ENCODE results near the gene CCDC102A.
"Not testable (repeated sequence)": the region's sequence is repeated elsewhere in the genome, so short reads cannot be mapped to it uniquely, and the experiment has no call there.

CCDC102A gene

GRCh38 chr16:57500578-57501111 lies 35.7 kb downstream of the CCDC102A start:
- no peak for DNase-seq (ENCODE audit: low spot score)

- not testable (repeated sequence) for DNase-seq (ENCODE audit: low spot score)
Measured at GRCh38 chr16:57499941-57500340, 36.4 kb downstream of the CCDC102A start.

DNA sequence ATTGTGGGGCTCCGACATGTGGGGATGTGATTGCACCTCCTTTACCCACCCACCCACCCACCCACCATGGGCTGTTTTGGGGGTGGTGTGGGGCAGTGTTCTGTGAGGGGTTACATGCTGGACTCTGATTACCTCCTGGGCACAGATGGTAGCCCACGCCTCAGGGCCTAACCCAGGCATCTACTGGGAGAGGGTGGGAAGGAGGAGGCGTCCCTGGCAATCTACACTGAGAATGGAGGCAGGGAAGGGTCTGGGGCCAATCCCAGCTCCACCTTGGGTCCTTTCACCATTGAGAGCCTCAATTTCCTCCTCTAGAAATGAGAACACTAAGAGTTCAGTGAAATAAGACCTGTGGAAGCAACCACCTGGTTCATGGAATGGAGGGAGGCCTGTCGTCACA lies 38.3 kb downstream of the CCDC102A start:
- no peak for DNase-seq (ENCODE audit: low spot score)

GRCh38 chr16:57497121-57497520 lies 39.2 kb downstream of the CCDC102A start:
- no peak for DNase-seq (ENCODE audit: low spot score)

- no peak for DNase-seq (ENCODE audit: low spot score)
Measured at GRCh38 chr16:57493767-57494166, 42.6 kb downstream of the CCDC102A start.

DNA sequence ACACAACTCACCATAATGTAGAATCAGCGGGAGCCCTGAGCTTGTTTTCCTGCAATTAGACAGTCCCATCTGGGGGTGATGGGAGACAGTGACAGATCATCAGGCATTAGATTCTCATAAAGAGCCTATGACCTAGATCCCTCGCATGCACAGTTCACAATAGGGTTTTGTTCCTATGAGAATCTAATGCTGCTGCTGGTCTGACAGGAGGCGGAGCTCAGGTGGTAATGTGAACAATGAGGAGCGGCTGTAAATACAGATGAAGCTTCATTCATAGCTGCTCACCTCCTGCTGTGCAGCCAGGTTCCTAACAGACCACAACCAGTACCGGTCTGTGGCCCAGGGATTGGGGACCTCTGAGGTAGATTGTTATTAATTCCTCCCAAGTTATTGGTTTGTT lies 47.1 kb downstream of the CCDC102A start:
- DNase-seq (ENCODE audit: low spot score): no peak

GRCh38 chr16:57486858-57487834 lies 49.2 kb downstream of the CCDC102A start:
- no peak for DNase-seq (ENCODE audit: low spot score)

- peak; percentile 89 for DNase-seq (ENCODE audit: low spot score)
Measured at GRCh38 chr16:57485916-57486857, 50.2 kb downstream of the CCDC102A start, which contains the start of gene DOK4. TSS of gene DOK4 (minus strand) at chr16:57486493. CDS start at chr16:57479507, 6,986 bp downstream.

DNA sequence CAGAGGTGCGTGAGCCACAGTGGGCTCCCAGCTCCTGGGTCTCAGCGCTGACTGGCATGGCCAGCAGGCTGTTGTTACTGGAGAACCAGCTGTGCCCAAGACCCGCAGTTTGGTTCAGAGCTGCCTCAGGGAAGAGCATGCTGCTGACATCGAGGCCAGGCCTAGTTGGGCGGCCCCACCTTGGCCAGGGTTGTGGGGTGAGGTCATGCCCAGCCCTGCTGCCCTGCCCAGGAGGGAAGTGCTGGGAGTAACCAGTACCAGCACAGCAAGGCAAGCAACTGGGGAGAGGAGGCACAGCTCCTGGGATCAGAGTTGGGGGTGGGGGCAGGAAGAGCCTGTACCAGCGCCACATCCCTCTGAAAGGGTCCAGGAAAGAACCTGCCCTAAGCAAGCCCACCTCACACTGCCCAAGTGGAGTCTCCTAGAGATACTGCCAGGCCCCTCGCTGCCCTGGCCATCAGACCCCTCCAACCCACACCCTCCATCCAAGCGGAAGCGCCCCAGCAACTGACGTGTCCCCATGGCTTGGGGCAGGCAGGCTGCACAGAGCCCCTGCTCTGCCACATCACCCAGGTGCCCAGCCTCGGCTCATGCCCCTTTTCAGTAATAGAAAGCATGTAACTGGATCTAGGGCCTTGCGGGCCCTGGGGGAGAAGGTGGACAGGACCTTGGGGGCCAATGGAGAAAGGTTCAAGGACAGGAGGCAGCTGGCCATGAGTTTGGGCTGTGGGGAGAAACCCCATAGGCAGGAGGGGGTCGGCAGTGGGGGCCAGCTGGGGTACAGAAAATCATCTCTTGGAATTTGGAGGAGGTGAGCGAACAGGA lies 51.1 kb downstream of the CCDC102A start:
- DNase-seq (ENCODE audit: low spot score): no peak

DNA sequence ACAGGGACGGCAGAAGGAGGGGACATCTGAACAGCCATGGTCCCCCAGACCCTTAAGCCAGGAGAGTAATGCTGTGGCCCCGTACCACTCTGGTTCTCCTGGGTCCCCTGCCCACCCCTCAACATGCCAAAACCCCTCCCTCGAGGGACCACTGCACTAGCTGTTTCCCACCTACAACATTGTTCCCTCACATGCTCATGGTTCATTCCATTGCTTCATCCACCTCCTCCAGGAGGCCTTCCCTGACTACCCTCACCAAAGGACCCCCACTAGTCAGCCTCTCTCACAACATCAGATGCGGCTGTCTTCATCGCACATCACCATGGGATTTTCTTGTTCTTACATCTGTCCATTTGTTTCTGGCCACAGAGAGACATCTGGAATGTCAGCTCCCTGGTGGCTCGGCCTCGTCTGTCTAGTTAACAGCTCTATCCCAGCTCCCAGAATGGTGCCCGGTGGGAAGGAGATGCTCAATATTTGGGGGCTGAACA lies 51.8 kb downstream of the CCDC102A start:
- no peak for DNase-seq (ENCODE audit: low spot score)

DNA sequence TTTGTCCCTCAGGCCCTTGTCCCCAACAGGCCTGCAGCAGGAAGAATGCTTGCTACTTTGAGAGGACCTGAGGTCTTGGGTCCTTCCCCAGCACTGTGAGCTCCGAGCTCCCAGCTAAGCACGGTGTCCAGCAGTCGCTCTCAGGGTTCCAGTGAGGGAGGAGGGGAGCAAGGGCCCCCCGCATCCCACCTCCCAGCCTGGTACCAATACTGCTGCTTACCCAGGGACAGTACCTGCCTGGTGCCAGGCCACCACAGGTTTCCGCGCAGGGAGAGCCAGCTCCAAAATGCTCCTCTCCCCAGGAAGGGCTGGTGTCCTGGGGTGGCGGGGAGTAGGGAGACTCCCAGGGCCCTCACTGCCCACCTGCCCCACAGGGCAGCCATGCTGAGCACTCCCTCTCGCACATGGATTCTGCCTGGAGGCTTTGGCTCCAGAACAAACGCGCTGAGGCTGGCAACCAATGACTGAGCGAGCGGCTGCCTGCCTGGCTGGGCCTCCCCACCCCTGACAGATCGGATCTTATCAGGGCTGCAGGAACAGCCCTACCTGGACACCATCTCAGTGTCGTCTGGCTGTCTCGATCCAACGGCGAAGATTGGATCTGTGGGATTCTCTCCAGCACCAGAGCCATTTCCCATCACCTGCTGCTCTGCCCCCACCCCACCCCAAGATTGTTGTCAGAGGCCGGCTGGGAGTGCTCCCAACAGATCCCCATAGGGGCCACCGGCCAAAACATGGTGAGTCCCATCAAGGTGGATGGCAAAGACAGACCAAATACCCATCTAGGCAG lies 52.5 kb downstream of the CCDC102A start:
- no peak for DNase-seq (ENCODE audit: low spot score)

DNA sequence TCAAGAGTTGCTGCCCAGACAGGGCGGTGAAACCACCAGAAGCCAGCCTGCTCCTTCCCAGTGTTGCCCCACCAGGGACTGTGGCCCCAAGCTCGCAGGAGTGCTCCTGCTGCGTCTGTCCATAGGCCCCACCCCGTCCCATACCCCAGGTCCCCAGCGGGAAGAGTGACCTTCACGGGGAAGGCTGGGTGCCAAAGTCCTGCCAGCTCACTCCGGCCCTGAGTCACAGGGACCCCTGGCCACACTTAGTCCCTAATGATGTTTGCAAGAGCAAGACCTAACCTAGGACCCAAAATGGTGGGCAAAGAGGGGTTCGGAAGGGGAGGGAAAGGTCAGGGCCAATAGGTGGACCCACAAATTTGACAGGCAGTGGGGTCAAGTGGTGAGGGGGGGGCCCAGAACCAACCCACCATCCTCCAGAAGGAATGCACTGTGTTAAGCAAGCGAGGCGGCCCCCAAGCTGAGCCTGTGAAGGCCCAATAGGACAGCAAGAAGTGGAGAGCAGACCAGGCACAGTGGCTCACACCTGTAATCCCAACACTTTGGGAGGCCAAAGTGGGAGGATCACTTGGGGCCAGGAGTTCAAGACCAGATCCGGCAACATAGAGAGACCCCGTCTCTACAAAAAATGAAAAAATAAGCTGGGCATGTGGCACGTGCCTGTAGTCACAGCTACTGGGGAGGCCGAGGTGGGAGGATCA lies 53.4 kb downstream of the CCDC102A start:
- no peak for DNase-seq (ENCODE audit: low spot score)

- DNase-seq (ENCODE audit: low spot score): no peak
Measured at GRCh38 chr16:57481421-57481820, 55.0 kb downstream of the CCDC102A start.

DNA sequence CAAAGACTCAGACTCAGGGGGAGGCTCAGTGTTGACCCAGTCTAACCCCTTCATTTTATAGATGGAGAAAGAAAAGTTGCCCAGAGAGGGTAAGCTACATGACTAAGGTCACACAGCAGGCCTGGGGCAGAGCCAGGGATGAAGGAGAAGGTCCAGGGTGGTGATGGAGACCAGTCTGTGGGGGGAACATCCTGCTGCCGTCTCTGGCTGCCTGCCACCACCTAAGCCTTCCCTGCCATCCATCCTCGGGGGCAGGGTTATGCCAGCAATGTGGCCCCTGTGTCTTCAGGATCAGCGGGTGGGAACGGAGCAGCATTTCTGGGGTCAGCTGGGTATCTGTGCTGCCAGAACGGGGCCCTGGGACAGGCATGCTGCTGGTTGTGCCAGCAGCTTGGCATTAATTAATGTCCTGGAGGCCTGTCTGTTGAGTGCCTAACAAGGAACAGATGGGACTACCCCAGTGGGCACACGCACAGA lies 55.6 kb downstream of the CCDC102A start:
- DNase-seq (ENCODE audit: low spot score): no peak

GRCh38 chr16:57479976-57480753 lies 56.2 kb downstream of the CCDC102A start:
- DNase-seq (ENCODE audit: low spot score): peak; percentile 89

- DNase-seq (ENCODE audit: low spot score): peak; percentile 75
Measured at GRCh38 chr16:57479205-57479975, 57.0 kb downstream of the CCDC102A start.

DNA sequence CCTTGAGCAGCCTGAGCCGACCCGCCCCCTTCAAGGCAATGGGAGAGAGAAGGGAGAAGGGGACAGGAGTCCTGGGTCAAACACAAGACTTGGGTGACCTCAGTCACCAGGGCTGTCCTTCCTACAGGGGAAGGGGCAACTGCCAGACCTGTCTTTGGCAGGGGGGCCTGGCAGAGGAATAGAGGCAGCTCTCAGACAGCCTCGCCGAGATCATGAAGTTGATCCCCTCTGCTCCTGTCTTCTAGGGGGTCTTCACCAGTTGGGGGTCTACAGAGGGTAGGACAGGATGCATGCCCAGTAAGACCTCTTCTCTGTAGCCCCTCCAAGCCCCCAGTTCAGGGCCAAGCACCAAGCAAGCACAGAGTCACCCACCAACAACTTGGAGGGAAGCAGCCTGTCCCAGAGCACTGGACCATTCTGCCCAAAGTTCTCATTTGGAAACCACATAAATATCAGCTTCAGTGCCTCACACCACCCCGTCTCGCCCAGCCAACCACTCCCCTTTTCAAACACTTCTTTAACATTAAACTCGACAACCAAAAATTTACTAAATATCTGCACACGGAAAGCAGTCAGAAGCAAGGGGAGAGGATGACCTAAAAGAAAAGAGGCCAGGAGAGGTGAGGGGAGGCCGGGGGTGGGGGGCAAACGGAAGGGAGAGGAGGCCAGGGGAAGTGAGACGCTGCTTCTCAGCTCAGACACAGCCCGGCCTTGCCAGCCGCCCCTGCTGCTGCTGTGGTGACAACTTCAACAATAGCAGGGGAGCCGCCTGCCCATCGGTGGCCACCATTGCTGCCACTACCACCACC lies 57.8 kb downstream of the CCDC102A start:
- DNase-seq (ENCODE audit: low spot score): no peak
